GDM1 (cell line): ENCODE results near the gene SOWAHC.
"Not testable (repeated sequence)": the region's sequence is repeated elsewhere in the genome, so short reads cannot be mapped to it uniquely, and the experiment has no call there.

Source experiments
- DNase-seq: peaks from one replicate; lab custom pipeline; 2025; lab: John Stamatoyannopoulos, UW

Gene SOWAHC

DNA sequence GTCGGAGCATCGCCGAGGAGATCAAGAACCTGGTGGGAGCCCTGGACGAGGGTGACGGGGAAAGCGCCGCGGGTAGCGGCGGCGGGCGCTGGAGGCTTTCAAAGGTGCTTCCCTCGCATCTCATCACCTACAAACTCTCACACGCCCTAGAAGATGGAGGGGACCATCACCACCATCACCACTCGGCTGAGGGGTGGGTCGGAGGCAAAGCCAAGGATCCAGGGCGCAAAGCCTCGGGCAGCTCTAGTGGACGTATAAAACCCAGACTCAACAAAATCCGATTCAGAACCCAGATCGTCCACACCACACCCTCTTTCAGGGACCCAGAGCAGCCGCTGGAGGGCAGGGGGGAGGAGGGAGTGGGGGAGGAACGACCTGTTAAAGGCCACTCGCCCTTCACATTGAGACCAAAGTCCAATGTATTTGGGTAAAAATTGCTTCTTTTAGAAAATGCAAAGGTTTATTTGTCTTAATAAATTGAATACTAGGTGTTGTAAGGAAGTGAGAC lies 1.5 kb downstream of the SOWAHC start:
- no peak for DNase-seq

DNA sequence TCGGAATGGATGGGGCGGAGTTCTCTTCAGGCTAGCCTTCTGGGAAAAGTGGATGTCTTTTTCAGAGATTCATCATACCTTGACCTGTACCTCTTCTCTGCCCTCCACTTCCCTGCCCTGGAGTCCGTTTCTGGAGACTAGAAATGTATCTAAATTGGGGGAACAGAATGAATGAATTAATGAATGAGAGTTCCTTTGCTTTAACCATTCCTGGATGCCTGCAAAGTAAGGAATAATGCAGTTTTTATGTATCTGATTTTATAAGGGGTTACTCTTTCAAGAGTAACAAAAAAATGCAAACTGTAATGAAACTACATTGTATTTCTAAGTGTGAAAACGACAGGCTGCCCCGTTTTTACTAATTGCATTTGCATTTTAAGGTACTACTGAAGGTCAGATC lies 2.0 kb downstream of the SOWAHC start:
- no peak for DNase-seq

- DNase-seq, result no peak
Measured at GRCh38 chr2:109619032-109619615, 5.0 kb downstream of the SOWAHC start.

DNA sequence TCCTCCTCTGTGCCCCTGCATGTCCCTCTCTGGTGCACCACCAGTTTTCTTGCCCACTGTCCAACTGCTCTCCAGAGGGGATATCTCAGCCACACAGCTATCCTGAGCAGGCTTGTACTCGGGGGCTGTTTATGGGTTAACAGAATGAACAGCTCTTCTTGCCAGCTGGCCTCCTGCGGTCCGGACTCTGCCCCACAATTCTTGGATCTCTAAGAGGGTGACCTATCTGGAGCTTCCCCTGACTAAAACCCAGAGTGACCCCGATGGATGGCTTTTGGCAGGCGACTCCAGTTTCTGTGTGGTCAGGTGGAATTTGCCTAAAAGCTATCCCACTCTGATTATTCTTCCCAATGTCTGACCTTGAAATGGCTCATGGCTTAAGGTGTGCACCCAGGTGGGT lies 9.1 kb downstream of the SOWAHC start:
- no peak for DNase-seq

DNA sequence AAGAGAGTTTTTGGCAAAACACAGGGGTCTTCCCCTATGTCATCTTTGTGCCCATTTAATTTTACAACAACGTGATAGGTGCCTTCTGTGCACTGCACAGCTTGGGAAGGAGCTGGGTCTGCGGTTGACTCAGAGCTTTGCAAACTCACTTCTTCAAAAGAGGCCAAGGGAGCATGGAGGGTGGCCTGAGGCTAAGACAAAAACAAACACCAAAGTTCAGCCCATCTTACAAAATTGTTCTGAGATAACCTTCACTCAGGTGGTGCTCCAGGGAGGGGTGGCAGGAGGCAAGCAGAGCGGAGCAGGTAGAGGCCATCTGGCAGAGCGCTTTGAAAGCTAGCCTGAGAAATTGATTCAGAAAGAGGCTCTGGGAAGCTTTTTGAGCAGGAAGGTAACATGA lies 9.8 kb downstream of the SOWAHC start:
- no peak for DNase-seq

GRCh38 chr2:109624339-109624738 lies 10.2 kb downstream of the SOWAHC start:
- no peak for DNase-seq

- not testable (repeated sequence) for DNase-seq
Measured at GRCh38 chr2:109628321-109628720, 14.2 kb downstream of the SOWAHC start.

DNA sequence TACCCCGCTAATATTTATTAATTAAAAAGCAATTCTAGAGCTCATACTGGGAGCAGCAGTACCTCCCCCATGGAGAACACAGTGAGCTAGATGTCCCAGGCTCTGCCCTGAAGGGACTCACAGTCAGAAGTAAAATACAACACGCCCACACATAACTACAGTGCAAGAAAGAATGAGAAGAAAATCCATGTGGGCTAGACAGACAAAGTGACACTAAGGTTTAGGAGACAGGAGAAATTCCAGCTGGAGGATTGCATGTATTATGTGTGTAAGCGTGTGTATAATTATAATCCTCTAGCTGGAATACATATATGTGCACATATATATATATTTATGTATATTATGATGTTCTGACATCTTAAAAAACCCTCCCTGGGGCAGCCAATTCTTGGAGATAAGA lies 15.7 kb downstream of the SOWAHC start:
- DNase-seq, result no peak

DNA sequence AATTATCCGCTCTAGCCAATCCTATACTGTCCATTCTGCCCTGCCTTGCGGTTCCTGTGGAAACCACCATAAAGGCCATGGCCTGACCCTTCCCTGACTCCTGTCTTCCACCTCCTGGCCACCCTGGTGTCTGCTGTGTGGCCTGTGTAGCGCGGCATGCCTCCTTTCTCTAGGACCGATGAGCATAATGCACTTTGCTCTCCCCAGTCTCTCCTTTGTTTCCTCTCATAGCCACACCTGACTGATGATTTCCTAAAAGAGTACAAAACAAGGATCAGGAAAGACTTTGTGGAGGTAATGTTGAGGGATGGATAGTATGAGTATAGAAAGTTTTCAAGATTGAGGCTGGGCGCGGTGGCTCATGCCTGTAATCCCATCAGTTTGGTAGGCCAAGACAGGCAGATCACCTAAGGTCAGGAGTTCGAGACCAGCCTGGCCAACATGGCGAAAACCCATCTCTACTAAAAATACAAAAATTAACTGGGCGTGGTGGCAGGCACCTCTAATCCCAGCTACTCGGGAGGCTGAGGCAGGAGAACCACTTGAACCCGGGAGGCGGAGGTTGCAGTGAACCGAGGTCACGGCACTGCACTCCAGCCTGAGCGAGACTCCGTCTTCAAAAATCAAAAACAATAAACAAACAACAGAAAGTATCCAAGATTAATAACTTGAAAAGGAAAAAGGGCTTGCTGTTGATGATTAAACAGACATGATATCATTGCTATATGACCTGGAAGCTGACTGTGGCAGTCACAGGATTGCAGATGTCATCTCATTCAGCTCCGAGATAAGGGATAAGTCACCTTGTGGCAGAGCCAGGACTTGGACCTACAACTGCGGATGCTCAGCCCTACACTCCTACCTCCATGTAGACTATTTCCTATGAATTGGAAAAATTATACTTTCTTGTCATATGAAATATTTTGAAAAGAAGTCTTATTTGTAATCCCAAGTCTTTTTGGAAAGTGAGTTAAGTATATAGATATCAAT lies 16.6 kb downstream of the SOWAHC start:
- no peak for DNase-seq

DNA sequence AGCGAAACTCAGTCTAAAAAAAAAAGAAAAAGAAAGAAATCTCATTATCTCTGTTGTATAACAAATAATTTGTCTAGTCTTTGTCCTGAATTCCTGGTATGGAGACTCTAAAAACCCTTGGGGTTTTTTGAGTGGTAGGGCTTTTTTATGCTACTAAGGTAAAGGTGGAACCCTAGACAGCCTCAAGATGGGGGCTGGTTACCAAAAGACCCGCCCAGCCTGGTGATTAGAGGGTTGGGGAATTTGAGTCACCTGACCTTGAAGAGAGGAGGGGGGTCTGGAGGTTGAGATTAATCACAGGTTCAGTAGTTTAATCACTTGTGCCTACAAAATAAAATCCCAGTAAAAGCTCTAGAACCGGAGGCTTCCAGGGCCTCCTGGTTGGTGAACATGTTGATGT lies 17.6 kb downstream of the SOWAHC start:
- DNase-seq, result no peak

DNA sequence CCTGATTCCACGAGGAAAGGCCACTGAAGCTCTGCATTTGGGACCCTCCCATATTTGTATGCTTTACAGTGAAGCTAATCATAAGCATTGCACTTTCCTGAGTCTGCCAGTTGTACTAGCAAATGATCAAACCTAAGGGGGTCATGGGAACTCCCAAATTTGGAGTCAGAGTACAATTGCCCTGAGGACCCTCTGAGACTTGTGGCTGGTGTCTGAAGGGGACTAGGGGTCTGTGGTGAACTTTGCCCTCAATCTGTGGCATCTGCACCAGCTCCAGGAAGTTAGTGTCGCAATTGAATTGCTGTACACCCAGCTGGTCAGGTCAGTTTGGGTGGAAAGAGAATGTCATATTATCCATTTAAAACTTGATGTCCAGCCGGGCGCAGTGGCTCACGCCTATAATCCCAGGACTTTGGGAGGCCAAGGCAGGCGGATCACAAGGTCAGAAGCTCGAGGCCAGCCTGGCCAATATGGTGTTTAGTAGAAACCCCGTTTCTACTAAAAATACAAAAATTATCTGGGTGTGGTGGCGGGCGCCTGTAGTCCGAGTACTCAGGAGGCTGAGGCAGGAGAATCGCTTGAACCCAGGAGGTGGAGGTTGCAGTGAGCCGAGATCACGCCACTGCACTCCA lies 18.1 kb downstream of the SOWAHC start:
- DNase-seq, result no peak

DNA sequence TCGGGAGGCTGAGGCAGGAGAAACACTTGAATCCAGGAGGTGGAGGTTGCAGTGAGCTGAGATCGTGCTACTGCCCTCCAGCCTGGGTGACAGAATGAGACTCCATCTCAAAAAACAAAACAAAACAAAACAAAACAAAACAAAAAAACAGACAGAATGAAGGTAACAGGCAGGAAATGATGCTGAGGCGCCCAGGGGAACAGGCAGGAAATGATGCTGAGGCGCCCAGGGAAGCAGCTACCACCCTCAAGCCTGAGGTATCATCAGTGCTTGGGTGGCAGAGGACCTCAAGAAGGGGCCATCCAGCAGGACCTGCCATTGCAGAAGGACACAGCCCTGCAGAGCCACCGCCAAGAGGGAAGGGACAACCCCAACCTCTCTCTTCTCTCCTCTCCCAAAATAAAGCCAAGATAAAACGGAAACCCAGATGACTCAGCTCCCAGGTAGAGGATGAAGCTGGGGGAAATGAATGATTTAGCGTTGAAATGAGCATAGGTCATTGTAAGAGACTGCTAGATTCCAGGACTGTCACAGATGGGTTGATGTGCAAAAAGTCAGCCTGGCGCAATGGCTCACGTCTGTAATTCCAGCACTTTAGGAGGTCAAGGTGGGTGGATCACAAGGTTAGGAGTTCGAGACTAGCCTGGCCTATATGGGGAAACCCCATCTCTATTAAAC lies 19.3 kb downstream of the SOWAHC start:
- DNase-seq, result no peak

DNA sequence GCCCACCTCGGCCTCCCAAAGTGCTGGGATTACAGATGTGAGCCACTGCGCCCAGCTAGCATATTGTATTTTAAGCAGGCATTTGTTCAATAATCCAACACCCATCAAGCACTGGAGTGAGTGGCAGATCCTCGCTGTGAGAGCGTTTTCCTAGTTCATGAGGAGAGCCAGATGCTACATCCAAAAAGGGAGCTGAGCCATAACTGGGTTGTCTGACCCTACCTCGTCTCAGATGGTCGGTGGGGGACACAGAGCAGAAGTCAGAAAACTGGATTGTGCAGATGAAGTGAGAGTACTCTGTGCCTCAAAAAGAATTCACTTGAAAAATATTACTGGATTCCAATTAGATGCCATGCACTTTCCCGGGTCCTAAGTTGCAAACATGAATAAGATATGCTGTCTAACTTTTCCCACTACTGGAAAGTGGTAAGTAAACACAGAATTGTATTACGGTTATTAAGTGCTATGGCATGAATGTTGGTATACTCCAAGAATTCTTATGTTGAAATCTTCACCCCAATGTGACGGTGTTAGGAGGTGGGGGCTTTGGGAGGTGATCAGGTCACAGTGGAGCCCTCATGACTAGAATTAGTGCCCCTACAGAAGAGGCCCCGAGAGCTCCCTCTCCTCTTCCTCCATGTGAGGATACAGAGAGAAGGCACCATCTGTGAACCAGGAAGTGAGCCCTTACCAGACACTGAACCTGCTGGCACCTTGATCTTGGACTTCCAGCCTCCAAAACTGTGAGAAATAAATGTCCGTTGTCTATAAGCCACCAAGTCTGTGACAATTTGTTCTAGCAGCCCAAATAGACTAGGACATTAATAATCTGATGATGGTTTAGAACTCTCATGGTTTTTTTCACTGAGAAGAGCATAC lies 21.5 kb downstream of the SOWAHC start:
- DNase-seq, result no peak

GRCh38 chr2:109636317-109636716 lies 22.2 kb downstream of the SOWAHC start:
- DNase-seq, result no peak

GRCh38 chr2:109637749-109638570 lies 23.8 kb downstream of the SOWAHC start:
- DNase-seq, result no peak

DNA sequence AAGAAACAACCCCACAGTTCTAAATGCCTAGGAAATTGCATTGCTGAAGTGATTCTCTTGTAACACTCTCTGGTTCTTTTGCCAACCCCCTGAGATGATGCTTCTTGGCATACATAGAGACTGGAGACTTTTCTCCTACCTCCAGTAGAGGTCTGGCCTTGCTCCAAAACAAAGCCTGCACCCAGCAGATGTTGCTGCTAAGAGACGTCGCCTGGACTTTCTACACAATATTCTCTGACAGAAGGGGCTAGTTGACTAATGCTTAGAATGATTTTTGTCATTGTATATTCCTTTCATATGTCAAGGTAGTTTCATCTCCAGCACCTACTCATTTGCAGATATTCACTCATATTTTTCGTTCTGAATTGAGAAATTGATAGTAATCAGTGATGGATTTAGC lies 24.6 kb downstream of the SOWAHC start:
- no peak for DNase-seq

DNA sequence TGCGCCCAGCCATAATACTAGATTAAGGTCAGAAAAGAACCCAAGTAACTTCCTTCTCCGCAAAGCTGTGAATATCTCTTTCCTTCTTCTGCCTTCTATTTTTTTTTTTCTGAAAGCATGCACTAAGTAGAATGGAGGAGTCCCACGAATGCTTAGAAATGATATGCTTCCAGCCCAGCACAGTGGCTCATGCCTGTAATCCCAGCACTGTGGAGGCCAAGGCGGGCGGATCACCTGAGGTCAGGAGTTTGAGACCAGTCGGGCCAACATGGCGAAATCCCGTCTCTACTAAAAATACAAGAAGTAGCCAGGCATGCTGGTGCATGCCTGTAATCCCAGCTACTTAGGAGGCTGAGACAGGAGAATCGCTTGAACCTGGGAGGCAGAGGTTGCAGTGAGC lies 25.8 kb downstream of the SOWAHC start:
- not testable (repeated sequence) for DNase-seq

- DNase-seq, result no peak
Measured at GRCh38 chr2:109644571-109645275, 30.6 kb downstream of the SOWAHC start.

GRCh38 chr2:109645412-109646184 lies 31.4 kb downstream of the SOWAHC start:
- DNase-seq, result no peak
